GM20431 (cell line): ENCODE data around the gene C1QTNF6.

Experiments used
- in situ Hi-C: fragments of 300-500 bp; cut with MseI, MboI; formaldehyde crosslinking; loops from one replicate; pipeline ENCODE4 v1.15.0; 2020; ENCODE audit warnings: low sequenced_read_pairs; ENCODE audit not compliant: unreplicated experiment

The C1QTNF6 gene

DNA sequence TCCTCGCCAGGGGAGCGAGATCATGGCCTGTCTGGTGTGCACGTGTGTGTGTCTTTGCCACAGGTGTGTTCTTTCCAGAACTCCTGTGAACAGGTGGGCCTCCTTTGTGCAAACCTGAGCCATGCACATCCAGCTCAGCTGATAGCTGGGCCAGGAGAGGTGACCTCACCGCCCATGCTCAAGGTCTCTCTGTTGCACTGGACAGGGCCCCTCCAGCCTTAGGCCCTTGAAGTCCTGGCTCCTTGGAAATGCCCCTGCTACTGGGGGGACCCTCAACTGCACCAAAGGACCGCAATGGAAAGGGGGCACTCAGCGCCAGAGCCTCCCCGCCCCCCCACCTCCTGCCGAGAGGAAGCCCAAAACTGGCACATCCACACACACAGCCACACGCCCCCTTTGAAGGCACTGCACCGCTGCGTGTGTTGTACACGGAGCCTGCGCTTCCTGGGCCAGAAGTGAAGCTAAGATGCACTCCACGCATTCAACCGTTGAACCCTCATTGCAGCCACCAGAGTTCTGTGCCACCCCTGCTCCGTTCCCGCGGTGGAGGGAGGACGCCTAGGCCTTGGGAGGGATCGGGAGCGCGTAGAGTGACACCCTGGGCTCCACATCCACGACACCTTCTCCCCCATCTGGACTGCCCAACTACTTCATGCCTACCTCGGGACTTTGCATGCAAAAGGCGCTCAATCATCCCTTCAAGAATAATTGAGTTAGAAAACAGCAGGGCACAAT lies 21.9 kb downstream of the C1QTNF6 start:
- in situ Hi-C loops: no loop called here

GRCh38 chr22:37165066-37165465 lies 23.0 kb downstream of the C1QTNF6 start:
- in situ Hi-C loops: no loop called here

DNA sequence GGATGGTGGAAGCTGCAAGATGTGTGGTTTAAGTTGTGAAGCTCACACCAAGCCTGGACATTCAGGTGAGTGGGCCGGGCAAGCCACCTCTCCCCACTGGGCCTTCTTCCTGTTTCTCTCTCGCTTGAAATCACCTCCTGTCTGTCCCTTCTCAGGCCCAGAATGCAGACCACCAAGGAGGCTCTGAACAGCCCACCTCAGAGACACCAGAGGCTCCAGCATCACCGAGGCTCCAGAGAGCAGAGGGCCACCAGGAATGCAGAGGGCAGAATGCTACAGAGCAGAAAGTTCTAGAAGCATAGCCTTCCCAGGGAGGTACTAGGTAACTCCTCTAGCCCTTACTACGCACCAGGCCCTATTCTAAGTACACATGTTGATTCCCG lies 23.6 kb downstream of the C1QTNF6 start:
- in situ Hi-C loops: no loop called here

GRCh38 chr22:37163575-37164504 lies 24.2 kb downstream of the C1QTNF6 start:
- in situ Hi-C loops: no loop called here

GRCh38 chr22:37163096-37163489 lies 25.0 kb downstream of the C1QTNF6 start:
- in situ Hi-C loops: no loop called here

DNA sequence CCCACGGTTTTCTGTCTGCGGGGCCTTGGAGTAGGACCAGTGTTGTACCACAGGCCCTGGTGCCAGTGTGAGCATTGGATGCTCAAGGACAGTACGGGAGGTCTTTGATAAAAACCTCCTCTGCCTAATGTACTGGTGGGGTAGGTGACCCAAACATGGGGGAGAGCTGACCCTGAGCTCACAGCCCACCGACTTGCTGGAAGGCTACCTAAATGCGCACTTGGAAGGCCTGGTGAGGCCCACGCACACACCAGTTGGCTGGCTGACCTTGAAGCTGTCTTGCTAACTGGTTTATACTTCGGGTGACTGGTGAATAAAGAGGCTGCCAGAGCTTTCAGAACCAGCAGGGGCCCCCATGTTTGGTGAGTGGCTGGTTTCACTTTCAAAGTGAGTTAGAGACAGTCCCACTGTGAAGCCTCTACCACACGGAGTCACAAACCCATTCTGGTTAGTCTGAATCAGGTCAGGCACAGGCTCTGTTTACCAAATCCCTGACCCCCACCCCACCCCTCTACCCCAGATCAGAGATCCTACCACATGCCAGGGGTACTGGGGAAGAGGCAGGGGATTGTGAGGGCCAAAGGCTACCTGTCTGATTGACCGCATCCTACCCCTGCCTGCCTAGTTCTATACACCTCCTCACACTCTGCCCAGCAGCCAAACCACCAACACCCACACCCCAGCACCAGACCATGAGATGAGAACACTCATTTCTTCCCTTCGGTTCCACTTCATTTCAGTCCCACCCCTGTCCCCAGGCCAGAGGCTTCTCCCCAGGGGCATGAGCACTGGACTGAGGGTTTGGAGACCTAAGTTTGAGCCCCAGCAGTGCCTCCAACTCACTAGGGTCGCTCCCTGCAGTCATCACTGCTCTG lies 25.6 kb downstream of the C1QTNF6 start:
- in situ Hi-C loops: no loop called here

DNA sequence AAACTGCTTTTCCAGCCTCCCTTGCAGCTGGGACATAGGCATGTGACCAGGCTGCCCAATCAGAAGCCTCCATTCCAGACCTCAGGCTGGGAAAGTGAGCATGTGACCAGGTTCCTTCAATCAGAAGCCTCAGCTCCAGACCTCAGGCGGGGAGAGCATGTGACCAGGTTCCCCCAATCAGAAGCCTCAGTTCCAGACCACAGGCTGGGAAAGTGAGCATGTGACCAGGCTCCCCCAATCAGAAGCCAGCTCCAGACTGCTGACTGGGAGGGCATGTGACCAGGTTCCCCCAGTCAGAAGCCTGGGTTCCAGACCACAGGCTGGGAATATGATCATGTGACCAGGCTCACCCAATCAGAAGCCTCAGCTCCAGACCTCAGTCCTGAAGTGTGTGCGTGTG lies 26.6 kb downstream of the C1QTNF6 start:
- in situ Hi-C loops: no loop called here

DNA sequence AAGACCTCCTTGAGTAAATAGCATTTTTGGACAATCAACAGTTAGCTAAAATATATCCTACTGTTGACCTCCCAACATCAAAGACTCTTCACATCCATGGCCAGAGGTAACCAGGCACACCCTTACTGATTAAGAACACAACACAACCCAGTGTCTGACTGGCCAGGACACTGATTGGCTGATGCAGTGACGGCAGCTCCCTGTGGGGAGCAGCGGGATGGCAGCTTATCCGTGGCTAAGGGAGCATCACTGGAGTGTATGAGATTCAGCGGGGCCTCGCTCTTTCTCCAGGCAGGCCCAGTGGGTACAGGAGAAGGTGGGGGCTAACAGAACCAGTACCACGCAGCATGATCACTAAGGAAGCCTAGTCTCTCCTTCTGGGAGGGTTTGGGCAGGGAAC lies 28.0 kb downstream of the C1QTNF6 start:
- in situ Hi-C loops: no loop called here

DNA sequence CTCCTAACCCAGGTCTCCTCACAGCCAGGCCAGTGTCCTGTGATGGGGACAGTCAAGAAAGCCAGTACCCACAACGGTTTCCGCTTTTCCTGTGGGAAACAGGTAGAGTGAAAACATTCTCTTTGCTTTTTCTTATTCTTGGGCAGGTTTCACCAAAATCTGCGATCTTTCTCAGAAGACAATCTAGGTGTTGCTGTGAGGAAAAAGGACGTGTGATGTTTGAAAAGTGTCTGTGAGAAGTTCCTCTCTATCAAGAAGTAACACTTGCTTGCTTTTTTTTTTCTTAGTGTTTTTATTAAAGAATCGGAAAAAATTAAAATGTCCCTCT lies 29.1 kb downstream of the C1QTNF6 start:
- in situ Hi-C loops: no loop called here

DNA sequence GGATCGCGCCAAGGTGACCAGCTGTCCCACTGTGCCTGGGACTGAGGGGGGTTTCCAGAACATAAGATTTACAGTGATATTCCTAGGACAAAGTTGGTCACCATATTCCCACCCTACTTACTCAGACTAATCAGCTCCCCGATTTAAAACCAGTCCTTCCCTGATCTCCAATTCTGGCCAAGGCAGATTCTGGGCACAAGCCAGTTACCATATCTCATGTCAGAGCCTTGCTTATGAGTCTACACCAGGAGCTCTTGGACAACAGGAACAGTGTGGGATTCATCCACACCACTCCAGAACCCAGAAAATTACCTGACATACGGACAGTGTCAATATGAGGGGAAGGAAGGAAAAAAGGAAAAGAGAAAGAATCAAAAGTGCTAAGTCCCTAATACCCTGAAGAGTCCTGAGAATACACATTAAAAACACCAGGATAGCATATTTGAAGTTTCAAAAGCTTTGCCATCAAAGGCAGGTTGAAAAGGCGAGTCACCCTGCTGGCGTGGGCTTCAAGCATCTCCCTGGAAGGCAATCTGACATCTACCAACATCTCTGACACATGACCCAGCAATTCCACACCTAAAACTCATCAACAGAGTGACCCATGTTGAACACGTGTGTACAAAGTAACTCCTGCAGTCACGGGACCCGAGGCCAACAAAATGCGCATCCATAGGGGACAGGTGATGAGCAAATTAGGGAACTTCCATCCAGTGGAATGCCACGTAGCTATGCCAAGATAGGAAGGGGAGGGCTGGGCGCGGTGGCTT lies 30.3 kb downstream of the C1QTNF6 start:
- in situ Hi-C loops: no loop called here

- in situ Hi-C loops: no loop called here
Observed at GRCh38 chr22:37156686-37157435, 31.2 kb downstream of the C1QTNF6 start.

DNA sequence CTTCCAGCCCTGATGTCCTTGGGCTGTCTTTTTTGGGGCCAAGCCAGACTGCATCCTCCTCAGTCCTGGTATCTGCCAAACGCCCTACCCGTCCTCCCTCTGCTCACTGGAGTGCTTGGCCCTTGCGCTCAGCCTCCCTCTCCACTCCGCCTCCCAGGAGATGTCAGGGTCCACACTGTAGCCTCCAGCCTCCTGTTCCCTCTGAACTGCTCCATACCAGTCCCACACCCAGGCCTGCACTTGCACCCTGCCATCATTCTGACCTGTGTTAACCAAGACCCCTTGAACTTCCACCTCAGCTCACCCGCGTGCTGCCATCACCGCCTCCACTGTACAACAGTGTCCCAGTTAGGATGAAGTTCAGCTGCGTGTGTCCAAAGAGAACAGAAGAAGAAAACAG lies 32.1 kb downstream of the C1QTNF6 start:
- in situ Hi-C loops: no loop called here

DNA sequence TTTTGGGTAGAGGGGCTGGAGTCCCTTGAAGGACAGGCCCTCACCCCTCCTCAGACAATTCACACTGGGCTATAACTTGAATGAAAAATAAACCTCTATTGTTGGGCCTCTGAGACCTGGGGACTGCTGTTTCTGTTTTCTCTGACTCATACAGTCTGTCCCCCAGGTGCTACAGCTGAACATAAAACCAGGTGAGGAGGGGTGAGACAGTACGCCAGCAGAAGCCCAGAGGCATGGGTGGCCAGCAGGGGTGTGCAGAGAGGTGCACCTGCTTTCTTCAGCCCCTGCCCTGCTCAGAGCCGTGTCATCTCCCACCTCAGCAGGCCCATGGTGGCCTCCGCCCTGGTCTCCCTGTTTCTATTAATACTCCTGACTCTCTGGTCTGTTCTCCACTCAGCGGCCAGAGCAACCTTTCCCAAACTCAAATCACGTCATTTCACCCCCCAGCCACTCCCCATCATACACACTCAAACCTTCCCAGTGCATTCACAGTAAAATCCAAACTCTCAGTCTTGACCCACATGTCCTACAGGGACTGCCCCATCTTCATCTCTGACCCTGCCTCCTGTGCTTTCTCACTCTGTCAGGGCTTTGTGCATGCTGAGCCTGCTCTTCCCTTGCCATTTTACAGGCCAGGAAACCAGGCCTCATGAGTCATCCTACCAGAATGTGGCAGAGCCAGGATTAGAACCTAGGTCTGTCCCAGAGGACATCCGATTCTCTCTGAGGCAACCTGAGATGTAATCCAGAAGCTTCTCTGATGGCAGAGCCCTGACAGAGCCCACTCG lies 32.9 kb downstream of the C1QTNF6 start:
- in situ Hi-C loops: no loop called here

DNA sequence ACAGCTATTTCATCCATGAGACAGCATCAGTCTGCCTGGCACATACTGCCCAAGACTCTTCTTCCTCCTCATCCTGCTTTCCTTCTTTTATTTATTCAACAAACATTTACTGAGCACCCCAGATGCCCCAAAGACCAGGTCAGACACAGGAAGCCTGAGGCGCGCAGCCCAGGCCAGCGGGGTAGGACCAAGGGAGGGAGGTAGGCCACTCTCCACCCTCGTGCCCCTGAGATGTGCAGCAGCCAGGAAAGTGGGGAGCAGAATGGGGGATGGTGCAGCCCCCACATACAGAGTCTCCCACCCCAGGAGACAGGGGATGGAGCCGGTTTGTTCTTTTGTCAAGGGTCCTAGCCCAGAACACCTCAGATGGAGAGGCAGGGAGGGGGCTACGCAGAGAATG lies 34.1 kb downstream of the C1QTNF6 start:
- in situ Hi-C loops: no loop called here

- in situ Hi-C loops: no loop called here
Observed at GRCh38 chr22:37151401-37151800, 36.6 kb downstream of the C1QTNF6 start.

DNA sequence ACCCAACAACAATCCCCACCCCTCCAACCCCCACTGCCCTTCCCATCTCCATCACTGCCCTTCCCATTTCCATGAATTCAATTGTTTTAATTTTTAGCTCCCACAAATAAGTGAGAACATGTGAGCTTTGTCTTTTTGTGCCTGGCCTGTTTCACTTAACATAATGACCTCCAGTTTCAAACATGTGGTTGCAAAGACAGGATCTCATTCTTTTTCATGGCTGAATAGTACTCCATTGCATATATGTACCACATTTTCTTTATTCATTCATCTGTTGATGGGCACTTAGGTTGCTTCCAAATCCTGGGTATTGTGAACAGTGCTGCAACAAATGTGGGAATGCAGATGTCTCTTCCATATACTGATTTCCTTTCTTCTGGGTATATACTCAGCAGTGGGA lies 37.3 kb downstream of the C1QTNF6 start:
- in situ Hi-C loops: no loop called here

GRCh38 chr22:37148742-37149665 lies 39.0 kb downstream of the C1QTNF6 start:
- in situ Hi-C loops: no loop called here
